Inflammatory macrophage treated with lipopolysaccharide for 4 hours (primary cell): ENCODE data around the gene FFAR1.
"Not testable (repeated sequence)": the region's sequence is repeated elsewhere in the genome, so short reads cannot be mapped to it uniquely, and the experiment has no call there.

Experiments
- DNase-seq: peaks from one replicate; pipeline ENCODE4 v3.0.0-alpha.2; 2020

The FFAR1 gene

GRCh38 chr19:35345671-35346111 lies 2.0 kb upstream of the FFAR1 start:
- DNase-seq = no peak

- peak; percentile 73 for DNase-seq
Measured at GRCh38 chr19:35346193-35347052, 1.3 kb upstream of the FFAR1 start.

- DNase-seq = no peak
Measured at GRCh38 chr19:35347930-35348298, 212 bp downstream of the FFAR1 start.

GRCh38 chr19:35348911-35349611 lies 1.4 kb downstream of the FFAR1 start:
- no peak for DNase-seq

GRCh38 chr19:35349614-35350521 lies 2.2 kb downstream of the FFAR1 start:
- no peak for DNase-seq

- no peak for DNase-seq
Measured at GRCh38 chr19:35350591-35350990, 2.9 kb downstream of the FFAR1 start.

GRCh38 chr19:35351411-35352176 lies 3.9 kb downstream of the FFAR1 start:
- DNase-seq = no peak

- no peak for DNase-seq
Measured at GRCh38 chr19:35352177-35352447, 4.4 kb downstream of the FFAR1 start.

- DNase-seq = peak; percentile 78
Measured at GRCh38 chr19:35352448-35353304, 5.0 kb downstream of the FFAR1 start.

GRCh38 chr19:35353635-35354034 lies 5.9 kb downstream of the FFAR1 start:
- DNase-seq = peak; percentile 58

- DNase-seq = no peak
Measured at GRCh38 chr19:35354898-35355297, 7.2 kb downstream of the FFAR1 start.

GRCh38 chr19:35355791-35356460 lies 8.2 kb downstream of the FFAR1 start:
- DNase-seq = no peak

GRCh38 chr19:35357867-35358573 lies 10.3 kb downstream of the FFAR1 start, which contains the start of gene FFAR3:
Gene FFAR3, plus strand, starts transcription at chr19:35358460. Its CDS starts 431 bp downstream, at chr19:35358891.
- peak; percentile 72 for DNase-seq

- DNase-seq = not testable (repeated sequence)
Measured at GRCh38 chr19:35358834-35359233, 11.1 kb downstream of the FFAR1 start.

- DNase-seq = not testable (repeated sequence)
Measured at GRCh38 chr19:35359395-35359794, 11.7 kb downstream of the FFAR1 start.

GRCh38 chr19:35360081-35360480 lies 12.4 kb downstream of the FFAR1 start:
- not testable (repeated sequence) for DNase-seq

GRCh38 chr19:35360880-35361420 lies 13.2 kb downstream of the FFAR1 start:
- DNase-seq = no peak

GRCh38 chr19:35362261-35363000 lies 14.7 kb downstream of the FFAR1 start:
- DNase-seq = no peak

- DNase-seq = no peak
Measured at GRCh38 chr19:35363001-35363590, 15.4 kb downstream of the FFAR1 start.
